ENCODE results near the gene RANBP3L.
A peak's percentile ranks its signal among the peaks of the same experiment; 100 is the strongest.

Gene RANBP3L

DNA sequence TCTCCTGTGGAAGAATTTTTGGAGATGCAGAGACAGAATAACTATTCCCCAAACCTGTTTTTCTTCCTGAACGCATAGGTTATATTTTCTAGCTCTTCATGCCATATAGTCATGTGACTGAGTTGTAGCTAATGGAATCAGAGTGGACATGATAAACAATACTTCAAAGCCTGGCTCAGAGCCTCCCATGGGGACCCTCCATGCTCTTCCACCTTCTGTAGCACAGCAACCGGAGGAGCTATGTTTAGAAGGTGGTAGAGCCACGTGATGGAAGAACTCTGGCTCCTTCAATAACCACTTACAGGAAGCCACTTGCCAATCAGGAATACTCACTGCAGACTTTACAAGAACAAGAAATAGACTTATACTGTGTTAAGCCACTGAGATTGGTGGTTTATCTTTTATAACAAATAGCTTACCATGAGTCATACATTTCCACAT is 99.2 kb downstream of the RANBP3L start:
- no peak for DNase-seq

DNA sequence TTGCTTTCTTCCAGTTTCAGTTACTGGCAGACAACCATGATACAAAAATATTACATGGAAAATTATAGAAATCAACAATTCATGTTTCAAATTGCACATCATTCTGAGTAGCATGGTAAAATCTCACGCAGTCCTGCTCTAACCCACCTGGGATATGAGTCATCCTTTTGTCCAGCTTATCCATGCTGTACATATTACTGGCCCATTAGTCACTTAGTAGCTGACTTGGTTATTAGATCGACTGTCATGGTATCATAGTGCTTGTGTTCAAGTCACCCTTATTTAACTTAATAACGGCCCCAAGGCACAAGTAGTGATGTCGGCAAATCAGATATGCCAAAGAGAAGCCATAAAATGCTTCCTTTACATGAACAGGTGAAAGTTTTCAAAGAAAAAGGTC is 101.2 kb downstream of the RANBP3L start:
- peak; percentile 57 for DNase-seq

DNA sequence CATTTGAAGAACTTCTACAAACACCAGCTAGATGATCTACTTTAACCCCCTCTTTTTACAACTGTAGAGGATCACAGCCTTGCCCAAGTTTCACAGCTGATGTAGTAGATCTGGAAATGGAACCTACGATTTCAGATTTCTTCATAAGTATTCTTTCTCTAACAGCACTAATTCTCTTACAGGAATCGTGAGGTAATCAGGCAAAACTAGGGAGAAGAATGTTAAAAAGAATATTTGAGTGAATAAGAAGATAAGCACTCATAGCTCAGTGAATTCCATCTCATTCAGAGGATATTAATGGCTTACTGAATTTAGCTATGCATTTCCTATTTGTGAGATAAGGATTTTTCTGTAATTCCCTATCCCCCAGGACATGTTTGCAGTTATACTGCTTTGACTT is 102.1 kb downstream of the RANBP3L start:
- no peak for DNase-seq

DNA sequence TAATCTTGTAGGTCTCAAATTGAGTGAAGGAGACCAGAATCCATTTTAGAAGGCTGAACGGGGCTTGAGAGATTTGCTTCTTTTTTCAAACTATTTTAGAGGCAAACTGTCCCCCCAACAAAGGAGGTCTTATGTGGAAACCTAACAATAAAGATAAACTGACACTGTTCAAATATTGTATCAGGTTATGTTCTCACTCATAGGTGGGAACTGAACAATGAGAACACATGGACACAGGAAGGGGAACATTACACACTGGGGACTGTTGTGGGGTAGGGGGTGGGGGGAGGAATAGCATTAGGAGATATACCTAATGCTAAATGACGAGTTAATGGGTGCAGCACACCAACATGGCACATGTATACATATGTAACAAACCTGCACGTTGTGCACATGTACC is 102.9 kb downstream of the RANBP3L start:
- peak; percentile 7 for DNase-seq
